Cardiac fibroblast (primary cell): Measurements from ENCODE around the gene TNIP2.

Experiments
- DNase-seq, 2 donors: peaks; one replicate each; pipeline versions ENCODE4 v3.0.0 to v3.0.0-alpha.2; 2010; ENCODE audit warnings: low read depth in 2 of 2
- H3K4me3 ChIP-seq, 2 donors: replicated peaks in 1 of 2; 1 replicate in 1 of 2; 2 replicates in 1 of 2; pipeline ENCODE4 v1.5.1; 2011; ENCODE audit warnings: low read depth in 2 of 2, low read length in 2 of 2, mild to moderate bottlenecking in 2 of 2, moderate library complexity in 1 of 2
- TF ChIP-seq, protein P1 (sequence below): IDR thresholded peaks from one replicate; pipeline ENCODE4 v1.5.1; 2011; ENCODE audit warnings: low read depth, mild to moderate bottlenecking, low read length, inconsistent platforms

The TNIP2 gene

DNA sequence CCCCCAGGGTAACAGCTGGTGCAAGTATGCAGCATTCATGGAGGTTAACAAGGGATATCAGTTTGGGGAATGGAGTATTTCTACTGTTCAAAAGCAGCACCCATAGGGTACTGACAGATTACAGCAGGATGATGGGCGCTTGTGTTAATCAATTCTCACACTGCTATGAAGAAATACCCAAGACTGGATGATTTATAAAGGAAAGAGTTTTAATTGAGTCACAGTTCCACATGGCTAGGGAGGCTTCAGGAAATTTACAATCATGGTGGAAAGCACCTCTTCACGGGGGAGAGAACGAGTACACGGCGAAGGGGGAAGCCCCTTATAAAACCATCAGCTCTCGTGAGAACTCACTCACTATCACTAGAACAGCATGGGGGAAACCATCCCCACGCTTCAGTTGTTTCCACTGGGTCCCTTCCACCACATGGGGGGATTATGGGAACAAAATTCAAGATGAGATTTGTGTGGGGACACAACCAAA lies 64.1 kb downstream of the TNIP2 start:
- no peak for DNase-seq
- H3K4me3 ChIP-seq: no peak overlapping the region
- TF ChIP-seq, protein P1, sequence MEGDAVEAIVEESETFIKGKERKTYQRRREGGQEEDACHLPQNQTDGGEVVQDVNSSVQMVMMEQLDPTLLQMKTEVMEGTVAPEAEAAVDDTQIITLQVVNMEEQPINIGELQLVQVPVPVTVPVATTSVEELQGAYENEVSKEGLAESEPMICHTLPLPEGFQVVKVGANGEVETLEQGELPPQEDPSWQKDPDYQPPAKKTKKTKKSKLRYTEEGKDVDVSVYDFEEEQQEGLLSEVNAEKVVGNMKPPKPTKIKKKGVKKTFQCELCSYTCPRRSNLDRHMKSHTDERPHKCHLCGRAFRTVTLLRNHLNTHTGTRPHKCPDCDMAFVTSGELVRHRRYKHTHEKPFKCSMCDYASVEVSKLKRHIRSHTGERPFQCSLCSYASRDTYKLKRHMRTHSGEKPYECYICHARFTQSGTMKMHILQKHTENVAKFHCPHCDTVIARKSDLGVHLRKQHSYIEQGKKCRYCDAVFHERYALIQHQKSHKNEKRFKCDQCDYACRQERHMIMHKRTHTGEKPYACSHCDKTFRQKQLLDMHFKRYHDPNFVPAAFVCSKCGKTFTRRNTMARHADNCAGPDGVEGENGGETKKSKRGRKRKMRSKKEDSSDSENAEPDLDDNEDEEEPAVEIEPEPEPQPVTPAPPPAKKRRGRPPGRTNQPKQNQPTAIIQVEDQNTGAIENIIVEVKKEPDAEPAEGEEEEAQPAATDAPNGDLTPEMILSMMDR: no peak
